Measurements from ENCODE around the gene NAALADL2.

The NAALADL2 gene

DNA sequence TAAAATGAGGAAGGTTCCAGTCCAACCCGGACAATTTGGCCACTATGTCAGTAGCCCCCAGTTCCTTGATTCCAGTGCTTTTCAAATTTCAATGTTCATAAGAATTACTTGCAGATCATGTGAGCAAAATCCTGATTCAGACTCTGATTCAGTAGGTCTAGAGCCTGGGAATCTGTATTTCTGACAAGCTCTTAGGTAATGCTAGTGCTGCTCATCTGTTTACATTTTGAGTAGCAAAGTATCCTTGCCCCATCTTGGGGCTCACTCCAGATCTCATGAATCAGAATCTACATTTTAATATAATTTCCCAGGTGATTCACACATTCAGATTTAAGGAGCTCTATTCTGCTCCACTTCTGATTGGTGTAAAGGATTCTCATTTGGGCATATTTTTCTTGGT, 142.0 kb downstream of the NAALADL2 start:
- Mint-ChIP-seq H3K27ac (no peak overlapping the region), H3K27me3 (no peaks in the 10 kb centered on the region), H3K9me3 (ENCODE audit: low read depth) (peaks cover 9% of the 10 kb centered on the region), H3K4me1 (ENCODE audit: low read depth) (no peaks in the 10 kb centered on the region), H3K4me3 (no peak overlapping the region), H3K36me3 (no peaks in the 10 kb centered on the region)

- H3K4me1 Mint-ChIP-seq (ENCODE audit: low read depth), result no peaks in the 10 kb centered on the region
These were observed 143.6 kb downstream of the NAALADL2 start for GRCh38 chr3:175002732-175003143.

GRCh38 chr3:175003590-175003989, 144.5 kb downstream of the NAALADL2 start:
- Mint-ChIP-seq H3K27ac (no peak overlapping the region), H3K4me3 (no peak overlapping the region), H3K9me3 (ENCODE audit: low read depth) (peaks cover 9% of the 10 kb centered on the region), H3K36me3 (no peaks in the 10 kb centered on the region), H3K4me1 (ENCODE audit: low read depth) (no peaks in the 10 kb centered on the region), H3K27me3 (no peaks in the 10 kb centered on the region)

More at GRCh38 chr3:175002732-175003143, 143.6 kb downstream of the NAALADL2 start:
- Mint-ChIP-seq H3K36me3 (no peaks in the 10 kb centered on the region), H3K27ac (no peak overlapping the region), H3K4me3 (no peak overlapping the region), H3K27me3 (no peaks in the 10 kb centered on the region), H3K9me3 (ENCODE audit: low read depth) (peaks cover 9% of the 10 kb centered on the region)

DNA sequence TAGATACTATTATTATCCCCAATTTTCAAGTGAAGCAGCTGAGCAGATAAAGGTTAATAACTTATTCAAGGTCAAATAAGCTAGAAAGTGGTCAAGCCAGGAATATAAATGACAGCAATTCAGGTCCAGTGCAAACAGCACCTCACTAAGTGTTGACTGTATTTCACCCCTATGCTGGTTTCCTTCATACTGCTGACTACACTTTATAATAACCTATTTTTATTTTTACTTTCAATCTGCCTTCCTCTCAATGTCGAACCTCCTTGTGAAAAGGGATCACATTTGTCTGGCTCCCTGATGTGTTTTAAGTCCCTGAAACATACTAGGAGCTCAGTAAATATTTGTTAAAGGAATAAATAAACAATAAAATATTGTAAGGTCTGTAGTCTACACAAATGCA, 146.1 kb downstream of the NAALADL2 start:
- Mint-ChIP-seq H3K27ac (no peak overlapping the region), H3K36me3 (no peaks in the 10 kb centered on the region), H3K4me1 (ENCODE audit: low read depth) (no peaks in the 10 kb centered on the region), H3K4me3 (no peak overlapping the region), H3K9me3 (ENCODE audit: low read depth) (peaks cover 9% of the 10 kb centered on the region), H3K27me3 (no peaks in the 10 kb centered on the region)

- no peak overlapping the region for H3K27ac Mint-ChIP-seq
- H3K36me3 Mint-ChIP-seq, result no peaks in the 10 kb centered on the region
- peaks cover 9% of the 10 kb centered on the region for H3K9me3 Mint-ChIP-seq (ENCODE audit: low read depth)
These were observed 146.7 kb downstream of the NAALADL2 start for GRCh38 chr3:175005881-175006280.

GRCh38 chr3:175007306-175007705, 148.2 kb downstream of the NAALADL2 start:
- no peak overlapping the region for H3K4me3 Mint-ChIP-seq
- no peaks in the 10 kb centered on the region for H3K27me3 Mint-ChIP-seq
- H3K27ac Mint-ChIP-seq, result no peak overlapping the region
- H3K36me3 Mint-ChIP-seq, result no peaks in the 10 kb centered on the region
- H3K4me1 Mint-ChIP-seq (ENCODE audit: low read depth), result no peaks in the 10 kb centered on the region
- peaks cover 3% of the 10 kb centered on the region for H3K9me3 Mint-ChIP-seq (ENCODE audit: low read depth)

More at GRCh38 chr3:175005881-175006280, 146.7 kb downstream of the NAALADL2 start:
- H3K4me1 Mint-ChIP-seq (ENCODE audit: low read depth), result no peaks in the 10 kb centered on the region
- no peak overlapping the region for H3K4me3 Mint-ChIP-seq
- no peaks in the 10 kb centered on the region for H3K27me3 Mint-ChIP-seq

GRCh38 chr3:175009295-175009694, 150.2 kb downstream of the NAALADL2 start:
- Mint-ChIP-seq H3K4me1 (ENCODE audit: low read depth) (no peaks in the 10 kb centered on the region), H3K27ac (no peak overlapping the region), H3K9me3 (ENCODE audit: low read depth) (peaks cover 3% of the 10 kb centered on the region), H3K36me3 (no peaks in the 10 kb centered on the region), H3K27me3 (no peaks in the 10 kb centered on the region), H3K4me3 (no peak overlapping the region)

DNA sequence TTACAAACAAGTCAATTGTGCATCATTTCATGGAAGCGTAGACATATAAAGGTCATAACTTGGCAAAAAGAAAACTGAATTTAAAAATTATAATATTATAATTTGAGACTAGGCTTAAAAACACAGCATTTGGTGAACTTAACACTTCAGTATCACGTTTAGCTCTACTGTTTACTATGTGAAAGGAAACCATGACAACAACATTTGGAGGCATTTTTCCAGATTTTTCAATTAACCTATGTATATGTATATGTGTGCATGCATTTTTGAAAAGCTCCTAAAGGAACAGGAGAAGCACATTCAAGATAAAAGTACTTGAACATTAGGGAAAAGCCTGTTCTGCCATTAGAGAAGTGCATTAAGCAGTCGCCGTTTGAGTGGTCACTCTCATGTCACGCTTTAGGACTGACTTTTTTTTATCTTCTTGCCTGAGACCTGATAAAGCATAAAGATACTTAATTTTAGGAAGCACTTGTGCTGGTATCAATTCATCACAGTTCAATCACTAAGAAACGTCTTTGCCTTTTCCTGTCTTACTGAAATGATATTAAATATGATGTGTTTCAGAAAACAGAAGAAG, 156.0 kb downstream of the NAALADL2 start:
- Mint-ChIP-seq H3K4me3 (no peak overlapping the region), H3K4me1 (ENCODE audit: low read depth) (no peaks in the 10 kb centered on the region), H3K9me3 (ENCODE audit: low read depth) (no peaks in the 10 kb centered on the region), H3K27ac (no peak overlapping the region), H3K36me3 (no peaks in the 10 kb centered on the region), H3K27me3 (no peaks in the 10 kb centered on the region)

GRCh38 chr3:175018946-175019727, 160.0 kb downstream of the NAALADL2 start:
- Mint-ChIP-seq H3K4me1 (ENCODE audit: low read depth) (no peaks in the 10 kb centered on the region), H3K27me3 (no peaks in the 10 kb centered on the region)

GRCh38 chr3:175020101-175020500, 161.0 kb downstream of the NAALADL2 start:
- Mint-ChIP-seq H3K27me3 (no peaks in the 10 kb centered on the region), H3K9me3 (ENCODE audit: low read depth) (peaks cover 3% of the 10 kb centered on the region), H3K4me3 (no peak overlapping the region), H3K36me3 (no peaks in the 10 kb centered on the region), H3K4me1 (ENCODE audit: low read depth) (no peaks in the 10 kb centered on the region), H3K27ac (no peak overlapping the region)

More at GRCh38 chr3:175018946-175019727, 160.0 kb downstream of the NAALADL2 start:
- H3K36me3 Mint-ChIP-seq, result no peaks in the 10 kb centered on the region
- no peaks in the 10 kb centered on the region for H3K9me3 Mint-ChIP-seq (ENCODE audit: low read depth)
- H3K27ac Mint-ChIP-seq, result no peak overlapping the region
- H3K4me3 Mint-ChIP-seq, result no peak overlapping the region

DNA sequence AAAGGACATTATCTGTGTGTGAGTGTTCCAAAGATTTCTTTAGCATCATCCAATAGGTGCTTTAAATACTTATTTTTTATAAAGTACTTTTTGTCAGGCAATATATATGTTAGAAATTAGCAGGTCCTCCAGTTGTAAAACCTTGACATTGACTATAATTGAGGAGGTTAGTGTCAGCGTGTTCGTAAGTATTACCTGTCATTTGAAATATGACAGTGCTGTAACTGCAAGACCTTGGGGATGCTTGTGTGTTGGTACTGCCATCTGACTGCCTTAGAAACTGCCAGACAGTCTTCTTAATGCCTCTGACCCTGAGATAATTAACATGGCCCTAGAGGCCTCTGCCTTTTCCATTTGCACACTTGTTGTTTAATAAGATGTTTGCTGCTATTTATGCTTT, 170.7 kb downstream of the NAALADL2 start:
- H3K27ac Mint-ChIP-seq, result no peak overlapping the region
- H3K4me3 Mint-ChIP-seq, result no peak overlapping the region
- H3K4me1 Mint-ChIP-seq (ENCODE audit: low read depth), result no peaks in the 10 kb centered on the region
- H3K27me3 Mint-ChIP-seq, result no peaks in the 10 kb centered on the region
- no peaks in the 10 kb centered on the region for H3K36me3 Mint-ChIP-seq
- H3K9me3 Mint-ChIP-seq (ENCODE audit: low read depth), result peaks cover 9% of the 10 kb centered on the region

- Mint-ChIP-seq H3K9me3 (ENCODE audit: low read depth) (no peaks in the 10 kb centered on the region), H3K27ac (no peak overlapping the region), H3K4me3 (no peak overlapping the region), H3K27me3 (no peaks in the 10 kb centered on the region), H3K36me3 (no peaks in the 10 kb centered on the region), H3K4me1 (ENCODE audit: low read depth) (no peaks in the 10 kb centered on the region)
These were observed 180.7 kb downstream of the NAALADL2 start for GRCh38 chr3:175039875-175040274.

- Mint-ChIP-seq H3K36me3 (no peaks in the 10 kb centered on the region), H3K27ac (no peak overlapping the region), H3K4me3 (no peak overlapping the region), H3K9me3 (ENCODE audit: low read depth) (no peaks in the 10 kb centered on the region), H3K4me1 (ENCODE audit: low read depth) (no peaks in the 10 kb centered on the region), H3K27me3 (no peaks in the 10 kb centered on the region)
These were observed 182.2 kb downstream of the NAALADL2 start for GRCh38 chr3:175041369-175041768.

GRCh38 chr3:175046601-175047000, 187.5 kb downstream of the NAALADL2 start:
- Mint-ChIP-seq H3K9me3 (ENCODE audit: low read depth) (peaks cover 5% of the 10 kb centered on the region), H3K4me3 (no peak overlapping the region), H3K27ac (no peak overlapping the region), H3K36me3 (no peaks in the 10 kb centered on the region), H3K4me1 (ENCODE audit: low read depth) (no peaks in the 10 kb centered on the region), H3K27me3 (no peaks in the 10 kb centered on the region)

DNA sequence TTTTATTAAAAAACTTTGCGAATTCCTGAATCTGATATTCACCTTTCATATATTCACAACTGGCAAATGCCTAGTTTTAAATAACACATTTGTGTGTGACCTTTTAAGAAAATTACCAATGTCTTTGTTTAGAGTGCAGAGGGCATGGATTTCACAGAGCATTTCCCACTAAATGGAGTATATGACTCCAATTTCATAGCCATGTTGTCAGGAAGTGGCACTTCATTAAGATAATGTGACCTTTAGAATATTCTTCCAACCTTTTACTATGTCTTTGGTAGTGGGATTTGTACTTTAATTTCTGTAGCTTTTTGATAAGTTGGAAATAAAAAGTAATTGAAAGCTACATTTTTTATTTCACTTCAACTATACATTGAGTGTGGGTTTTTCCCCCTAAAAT, 188.7 kb downstream of the NAALADL2 start:
- Mint-ChIP-seq H3K36me3 (no peaks in the 10 kb centered on the region), H3K9me3 (ENCODE audit: low read depth) (peaks cover 5% of the 10 kb centered on the region), H3K27ac (no peak overlapping the region), H3K4me3 (no peak overlapping the region), H3K27me3 (no peaks in the 10 kb centered on the region), H3K4me1 (ENCODE audit: low read depth) (no peaks in the 10 kb centered on the region)

GRCh38 chr3:175057401-175057800, 198.3 kb downstream of the NAALADL2 start:
- H3K4me3 Mint-ChIP-seq, result no peak overlapping the region
- H3K36me3 Mint-ChIP-seq, result no peaks in the 10 kb centered on the region

More at GRCh38 chr3:175057401-175057800, 198.3 kb downstream of the NAALADL2 start:
- H3K4me1 Mint-ChIP-seq (ENCODE audit: low read depth), result no peaks in the 10 kb centered on the region
- no peaks in the 10 kb centered on the region for H3K27me3 Mint-ChIP-seq
- H3K27ac Mint-ChIP-seq, result no peak overlapping the region
- peaks cover 13% of the 10 kb centered on the region for H3K9me3 Mint-ChIP-seq (ENCODE audit: low read depth)
